Caco-2 (cell line): ENCODE results near the gene ADAMTSL1. TPM values are rescaled to one million over a fixed set of nuclear protein-coding genes. Genes with fewer than 3 reads are reported as not detected.

Source experiments
- BruUV-seq: library from RNA; stranded (reverse); fragments of 400-500 nt; replicated peaks from 2 replicates; lab custom pipeline; 2021; lab: Mats Ljungman, UMichigan
- CTCF ChIA-PET: fragments of 300-600 bp; sonication (Branson Sonifier 250); formaldehyde crosslinking; loops from one replicate; lab custom pipeline; 2022; ENCODE audit warnings: antibody characterized with exemption; lab: Charles Lee
- POLR2A ChIA-PET: fragments of 300-600 bp; sonication (Branson Sonifier 250); formaldehyde crosslinking; loops from one replicate; lab custom pipeline; 2022; ENCODE audit warnings: antibody characterized with exemption; lab: Charles Lee
- DNase-seq, 2 experiments: peaks; one replicate each; pipeline versions ENCODE4 v3.0.0 to v3.0.0-alpha.2; 2020 to 2022
- H3K27me3 ChIP-seq: replicated peaks from 2 replicates; pipeline ENCODE4 v1.6.0; 2011; ENCODE audit warnings: low read length; ENCODE audit not compliant: control insufficient read depth, insufficient read depth
- H3K36me3 ChIP-seq: 2 replicates; pipeline ENCODE4 v1.5.1; 2011; ENCODE audit warnings: low read length; ENCODE audit not compliant: control insufficient read depth, insufficient read depth
- H3K4me1 ChIP-seq: fragments of 250-450 bp; sonication (Bioruptor Pico); 2 replicates; pipeline ENCODE4 v1.5.1; 2020; ENCODE audit warnings: mild to moderate bottlenecking
- H3K4me3 ChIP-seq: 2 replicates; pipeline ENCODE4 v1.5.1; 2011; ENCODE audit warnings: low read depth, mild to moderate bottlenecking, control low read depth, low read length
- H3K9me3 ChIP-seq: fragments of 250-450 bp; sonication (Bioruptor Pico); 2 replicates; pipeline ENCODE4 v1.5.1; 2020; ENCODE audit warnings: mild to moderate bottlenecking, moderate library complexity
- H3K27ac Mint-ChIP-seq: one replicate; pipeline ENCODE4 v1.8.0; 2022; ENCODE audit warnings: mixed read lengths; ENCODE audit not compliant: unreplicated experiment
- H3K27me3 Mint-ChIP-seq: one replicate; pipeline ENCODE4 v1.8.0; 2022; ENCODE audit warnings: mixed read lengths; ENCODE audit not compliant: insufficient read depth, unreplicated experiment
- H3K36me3 Mint-ChIP-seq: one replicate; pipeline ENCODE4 v1.8.0; 2022; ENCODE audit warnings: mild to moderate bottlenecking, mixed read lengths; ENCODE audit not compliant: insufficient read depth, unreplicated experiment
- H3K4me1 Mint-ChIP-seq: one replicate; pipeline ENCODE4 v1.8.0; 2022; ENCODE audit warnings: low read depth, mixed read lengths; ENCODE audit not compliant: unreplicated experiment
- H3K4me3 Mint-ChIP-seq: one replicate; pipeline ENCODE4 v1.8.0; 2022; ENCODE audit warnings: mild to moderate bottlenecking, moderate library complexity, mixed read lengths; ENCODE audit not compliant: unreplicated experiment
- H3K9me3 Mint-ChIP-seq: one replicate; pipeline ENCODE4 v1.8.0; 2022; ENCODE audit warnings: mixed read lengths; ENCODE audit not compliant: unreplicated experiment
- intact Hi-C: fragments of 100-400 bp; cut with micrococcal nuclease; formaldehyde crosslinking; loops from one replicate; pipeline ENCODE4 v1.10.0; 2022; ENCODE audit not compliant: unreplicated experiment
- total RNA-seq: library from RNA; stranded (reverse); gene quantifications from 2 replicates; pipeline ENCODE4 v1.2.3, GENCODE V29; 2022
- TF ChIP-seq, protein P1 (sequence below), 2 experiments: fragments of 200-600 bp in 1 of 2; IDR thresholded peaks; 1 replicate in 1 of 2; 2 replicates in 1 of 2; pipeline versions ENCODE4 v1.5.1 to v1.8.0; 2011 to 2022; ENCODE audit warnings: antibody characterized with exemption in 1 of 2, control low read depth in 1 of 2, inconsistent platforms in 1 of 2, low read depth in 1 of 2, low read length in 1 of 2, mild to moderate bottlenecking in 1 of 2, moderate library complexity in 1 of 2; ENCODE audit not compliant: insufficient read depth in 1 of 2, severe bottlenecking in 1 of 2, unreplicated experiment in 1 of 2

ADAMTSL1 gene
- total RNA-seq, 1 experiment from 2014 or later: not detected

DNA sequence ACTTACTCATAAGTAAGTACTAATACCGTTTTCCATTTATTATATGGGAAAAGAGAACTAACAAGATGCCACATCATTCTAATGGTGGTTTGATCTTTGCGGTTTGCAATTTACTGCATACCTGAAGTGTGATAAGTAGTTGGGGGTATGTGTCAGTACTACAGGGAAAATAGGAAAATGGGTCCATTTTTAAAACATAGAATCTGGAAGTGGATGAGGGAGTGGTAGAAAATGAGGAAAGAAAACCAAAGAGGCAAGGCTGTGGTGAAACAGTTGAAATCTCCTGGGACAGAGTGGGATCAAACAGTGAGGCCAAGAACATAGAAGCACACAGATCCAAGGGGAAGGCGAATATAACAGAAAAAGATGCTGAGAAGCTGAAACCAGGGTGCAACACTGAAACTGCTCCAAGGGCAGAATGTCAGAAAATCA, 6.7 kb downstream of the ADAMTSL1 start:
- Histone ChIP-seq H3K4me3 (no peak overlapping the region), H3K36me3 (no peaks in the 10 kb centered on the region), H3K27me3 (no peaks in the 10 kb centered on the region), H3K9me3 (no peaks in the 10 kb centered on the region), H3K4me1 (no peaks in the 10 kb centered on the region)
- intact Hi-C loops: no loop called here
- no peaks in the 10 kb centered on the region for H3K36me3 Mint-ChIP-seq
- peaks cover 6% of the 10 kb centered on the region for H3K27me3 Mint-ChIP-seq
- H3K4me1 Mint-ChIP-seq: no peaks in the 10 kb centered on the region
- BruUV-seq: no TSS peak
- ChIA-PET POLR2A (no interaction called here), CTCF (no interaction called here)
- H3K4me3 Mint-ChIP-seq: no peak overlapping the region
- H3K27ac Mint-ChIP-seq: no peak overlapping the region
- DNase-seq: no peak
- no peaks in the 10 kb centered on the region for H3K9me3 Mint-ChIP-seq
- TF ChIP-seq, protein P1, sequence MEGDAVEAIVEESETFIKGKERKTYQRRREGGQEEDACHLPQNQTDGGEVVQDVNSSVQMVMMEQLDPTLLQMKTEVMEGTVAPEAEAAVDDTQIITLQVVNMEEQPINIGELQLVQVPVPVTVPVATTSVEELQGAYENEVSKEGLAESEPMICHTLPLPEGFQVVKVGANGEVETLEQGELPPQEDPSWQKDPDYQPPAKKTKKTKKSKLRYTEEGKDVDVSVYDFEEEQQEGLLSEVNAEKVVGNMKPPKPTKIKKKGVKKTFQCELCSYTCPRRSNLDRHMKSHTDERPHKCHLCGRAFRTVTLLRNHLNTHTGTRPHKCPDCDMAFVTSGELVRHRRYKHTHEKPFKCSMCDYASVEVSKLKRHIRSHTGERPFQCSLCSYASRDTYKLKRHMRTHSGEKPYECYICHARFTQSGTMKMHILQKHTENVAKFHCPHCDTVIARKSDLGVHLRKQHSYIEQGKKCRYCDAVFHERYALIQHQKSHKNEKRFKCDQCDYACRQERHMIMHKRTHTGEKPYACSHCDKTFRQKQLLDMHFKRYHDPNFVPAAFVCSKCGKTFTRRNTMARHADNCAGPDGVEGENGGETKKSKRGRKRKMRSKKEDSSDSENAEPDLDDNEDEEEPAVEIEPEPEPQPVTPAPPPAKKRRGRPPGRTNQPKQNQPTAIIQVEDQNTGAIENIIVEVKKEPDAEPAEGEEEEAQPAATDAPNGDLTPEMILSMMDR (IDR thresholded peaks at IDR 0.05; ENCODE audit: insufficient read depth in 1 of 2, low read depth in 1 of 2, low read length in 1 of 2, severe bottlenecking in 1 of 2, unreplicated experiment in 1 of 2): no peak

DNA sequence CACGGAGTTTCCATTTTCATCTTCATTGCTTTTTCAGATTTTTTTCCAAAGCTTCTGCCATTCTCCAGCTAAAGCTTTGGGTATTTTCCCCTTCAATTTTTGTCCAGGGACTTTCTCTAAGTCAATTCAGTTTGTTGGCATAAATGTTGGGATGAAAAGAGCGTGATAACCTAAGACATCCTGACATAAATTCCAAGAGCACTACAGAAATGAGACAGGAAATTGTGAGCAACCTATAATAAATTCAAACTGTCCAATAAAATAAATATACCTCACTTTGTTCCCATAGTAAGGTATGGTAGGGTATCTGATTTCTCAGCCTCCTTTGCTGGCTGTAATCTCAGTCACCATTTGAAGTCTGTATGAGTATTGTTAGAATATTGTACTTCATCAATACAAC, 8.4 kb downstream of the ADAMTSL1 start:
- H3K36me3 ChIP-seq: no peaks in the 10 kb centered on the region
- no peaks in the 10 kb centered on the region for H3K9me3 ChIP-seq
- Mint-ChIP-seq H3K9me3 (no peaks in the 10 kb centered on the region), H3K27ac (no peak overlapping the region), H3K4me3 (no peak overlapping the region), H3K4me1 (no peaks in the 10 kb centered on the region), H3K36me3 (no peaks in the 10 kb centered on the region), H3K27me3 (peaks cover 7% of the 10 kb centered on the region)
- intact Hi-C loops: no loop called here
- no peak overlapping the region for H3K4me3 ChIP-seq
- no TSS peak for BruUV-seq
- no peaks in the 10 kb centered on the region for H3K27me3 ChIP-seq
- TF ChIP-seq, protein P1 (IDR thresholded peaks at IDR 0.05; ENCODE audit: insufficient read depth in 1 of 2, low read depth in 1 of 2, low read length in 1 of 2, severe bottlenecking in 1 of 2, unreplicated experiment in 1 of 2): no peak
- ChIA-PET POLR2A (no interaction called here), CTCF (no interaction called here)
- DNase-seq: no peak
- H3K4me1 ChIP-seq: no peaks in the 10 kb centered on the region

DNA sequence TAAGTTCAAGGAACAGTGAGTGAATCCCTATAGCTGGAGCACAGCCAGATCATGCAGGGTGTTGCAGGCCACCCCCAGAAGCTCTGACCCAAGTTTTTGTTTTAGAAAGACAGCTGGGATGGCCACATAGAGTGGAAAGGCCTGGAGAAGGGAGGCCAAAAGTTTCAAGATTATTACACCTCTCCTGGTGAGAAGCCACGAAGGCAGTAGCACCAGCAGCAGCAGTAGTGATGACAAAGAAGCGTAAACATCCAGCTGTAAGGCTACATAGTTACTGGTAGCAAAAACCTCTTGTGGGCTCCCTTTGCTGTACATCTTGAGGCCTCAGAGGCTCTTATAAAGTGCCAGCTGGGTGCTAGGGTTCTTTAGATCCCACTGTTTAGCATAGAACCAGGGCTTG, 11.8 kb downstream of the ADAMTSL1 start:
- Mint-ChIP-seq H3K4me3 (no peak overlapping the region), H3K36me3 (no peaks in the 10 kb centered on the region), H3K4me1 (no peaks in the 10 kb centered on the region), H3K27me3 (peaks cover 6% of the 10 kb centered on the region), H3K9me3 (no peaks in the 10 kb centered on the region), H3K27ac (no peak overlapping the region)
- TF ChIP-seq, protein P1 (IDR thresholded peaks at IDR 0.05; ENCODE audit: insufficient read depth in 1 of 2, low read depth in 1 of 2, low read length in 1 of 2, severe bottlenecking in 1 of 2, unreplicated experiment in 1 of 2): no peak
- ChIA-PET CTCF (no interaction called here), POLR2A (no interaction called here)
- no peak overlapping the region for H3K4me3 ChIP-seq
- intact Hi-C loops: no loop called here
- H3K9me3 ChIP-seq: no peaks in the 10 kb centered on the region
- H3K4me1 ChIP-seq: no peaks in the 10 kb centered on the region
- DNase-seq: no peak
- no peaks in the 10 kb centered on the region for H3K27me3 ChIP-seq
- BruUV-seq: no TSS peak
- no peaks in the 10 kb centered on the region for H3K36me3 ChIP-seq
